Hematopoietic multipotent progenitor cell treated with erythropoietin and hydrocortisone succinate and interleukin-3 and kit ligand, for 15 days (in vitro differentiated cells): Measurements from ENCODE around the gene ATG10.
"Not testable (repeated sequence)": the region's sequence is repeated elsewhere in the genome, so short reads cannot be mapped to it uniquely, and the experiment has no call there.

Experiments
- DNase-seq: peaks from one replicate; pipeline ENCODE4 v3.0.0-alpha.2; 2015; ENCODE audit warnings: low spot score

The ATG10 gene

DNA sequence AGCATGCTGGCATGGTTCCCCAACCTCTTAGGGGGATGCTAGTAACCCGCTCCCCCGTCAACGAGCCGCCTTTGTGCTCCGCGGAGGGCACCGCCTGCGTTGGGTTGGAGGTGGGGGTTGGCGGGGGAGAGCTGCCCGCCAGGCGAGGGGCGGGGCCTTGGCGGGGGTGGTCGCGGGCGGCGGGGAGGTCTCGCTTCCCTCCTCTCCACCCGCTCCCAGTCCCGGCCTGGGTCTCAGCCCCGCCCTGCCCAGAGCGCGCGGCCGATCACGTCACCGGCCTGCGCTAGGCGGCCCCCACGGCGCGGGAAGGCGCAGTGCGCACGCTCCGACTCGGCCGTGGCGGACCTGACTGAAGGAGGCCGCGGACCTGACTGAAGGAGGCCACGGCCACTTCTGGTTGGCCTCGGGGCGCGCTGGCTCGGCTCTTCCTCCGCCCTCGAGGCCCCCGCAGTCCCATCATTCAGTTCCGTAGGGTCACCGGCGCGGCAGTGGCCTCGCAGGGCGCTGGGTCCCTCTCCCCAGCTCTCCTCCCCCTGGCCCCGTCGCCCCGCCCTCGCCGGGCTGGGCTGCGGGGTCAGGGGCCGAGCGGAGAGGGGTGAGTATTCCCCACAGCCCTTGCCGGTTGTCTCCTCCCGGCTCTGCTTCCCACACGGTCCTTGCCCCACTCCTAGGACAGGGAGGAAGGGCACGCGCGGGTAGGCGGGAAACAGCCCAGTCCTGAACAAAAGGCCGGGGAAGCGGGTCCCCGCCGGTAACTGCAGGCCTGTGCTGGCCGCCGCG, at the start of gene ATG10:
Gene ATG10, plus strand, starts transcription at position 312 of the 780 bp plus-strand sequence. CDS start 15,548 bp downstream, outside the sequence.
- DNase-seq = peak; percentile 83

- no peak for DNase-seq
These were observed 49.0 kb upstream of the ATG10 start for GRCh38 chr5:81922854-81923279.

DNA sequence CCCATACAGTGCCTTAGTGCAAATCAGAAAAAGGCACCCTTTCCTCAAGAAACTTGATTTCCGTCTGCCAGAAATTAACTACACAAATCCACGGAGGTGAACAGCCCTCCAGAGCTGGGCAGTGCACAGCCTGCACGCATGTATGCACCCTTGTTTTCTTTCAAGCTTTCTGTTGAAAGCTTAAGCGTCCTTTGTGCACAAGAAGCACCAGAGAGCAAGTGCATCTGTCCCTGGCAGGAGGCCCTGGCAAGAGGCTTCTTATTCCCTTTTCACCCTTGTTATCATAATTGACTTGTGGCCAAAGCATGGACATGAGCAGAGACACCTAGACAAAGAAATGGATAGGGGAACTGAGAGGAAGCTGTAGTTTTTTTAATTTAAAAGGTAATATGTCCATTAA, 47.4 kb upstream of the ATG10 start:
- no peak for DNase-seq

DNA sequence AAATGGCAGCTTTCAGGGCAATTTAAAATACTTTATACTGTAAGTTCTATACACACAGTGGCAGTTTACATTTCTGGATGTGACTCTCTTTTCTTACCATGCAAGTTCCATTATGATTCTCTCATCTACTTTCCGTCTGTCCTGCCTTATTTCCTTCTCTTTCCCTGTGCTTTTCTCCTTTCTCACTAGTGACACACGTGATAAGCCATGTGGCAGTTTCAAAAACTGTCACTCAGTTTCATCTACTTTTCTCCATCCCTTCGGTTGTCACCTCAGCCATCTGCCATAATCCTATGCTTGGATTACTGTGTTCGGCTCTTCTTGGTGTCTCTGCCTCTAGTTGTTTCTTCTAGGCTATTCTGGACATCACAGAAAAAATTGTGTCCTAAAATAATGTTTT, 46.8 kb upstream of the ATG10 start:
- DNase-seq = no peak

DNA sequence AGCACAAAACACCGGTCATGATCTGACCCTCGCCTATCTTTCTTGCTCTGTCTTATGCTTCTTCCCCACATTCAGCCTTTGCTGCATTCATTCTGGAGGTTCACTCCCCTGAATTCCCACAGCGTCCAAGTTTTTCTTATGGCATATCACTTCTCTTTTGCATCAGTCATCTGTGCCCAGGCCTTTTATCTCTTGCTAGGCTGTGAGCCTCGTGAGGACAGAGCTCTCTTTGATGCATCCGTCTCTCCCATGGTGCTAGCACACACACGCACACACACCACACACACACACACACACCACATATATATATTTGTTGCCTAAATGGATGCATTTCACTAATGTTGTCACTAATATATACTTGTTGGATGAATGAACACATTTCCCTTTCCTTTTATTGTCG, 45.8 kb upstream of the ATG10 start:
- DNase-seq = no peak

DNA sequence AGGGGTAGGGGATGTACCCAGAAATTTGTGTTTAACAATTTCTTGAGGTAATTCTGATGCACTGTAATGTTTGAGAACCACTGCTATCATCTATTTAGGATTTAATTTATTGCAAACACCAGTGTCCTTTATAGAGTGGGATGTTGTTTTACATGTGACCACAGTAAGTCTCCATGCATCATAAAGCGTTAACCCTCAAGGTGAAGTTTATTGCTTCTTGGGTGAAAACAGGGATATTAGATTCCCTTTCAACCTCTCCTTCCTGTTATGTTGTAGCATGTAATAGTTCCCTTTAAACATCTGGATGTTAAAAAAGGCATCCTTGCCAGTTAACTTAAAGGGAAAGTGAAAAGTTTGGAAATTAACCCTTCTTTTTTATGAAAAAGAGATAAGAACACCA, 35.8 kb upstream of the ATG10 start:
- no peak for DNase-seq

DNA sequence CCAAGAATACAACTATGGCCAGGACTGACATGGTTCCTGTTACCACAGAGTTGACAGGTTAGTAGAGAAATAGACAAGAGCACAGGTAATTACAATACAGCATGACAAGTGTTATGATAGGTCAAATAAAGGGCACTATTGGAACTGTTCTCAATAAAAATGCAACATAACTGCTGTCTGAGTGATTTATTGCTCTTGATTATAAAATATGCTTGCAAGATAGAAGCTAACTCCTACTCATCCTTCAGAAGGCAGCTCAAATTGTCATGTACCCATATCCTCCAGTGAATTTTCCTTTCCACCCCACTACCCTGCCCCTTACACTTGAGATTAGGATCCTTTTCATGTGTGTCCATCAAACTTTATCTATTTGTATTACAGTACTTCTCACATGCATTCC, 35.1 kb upstream of the ATG10 start:
- DNase-seq = no peak

DNA sequence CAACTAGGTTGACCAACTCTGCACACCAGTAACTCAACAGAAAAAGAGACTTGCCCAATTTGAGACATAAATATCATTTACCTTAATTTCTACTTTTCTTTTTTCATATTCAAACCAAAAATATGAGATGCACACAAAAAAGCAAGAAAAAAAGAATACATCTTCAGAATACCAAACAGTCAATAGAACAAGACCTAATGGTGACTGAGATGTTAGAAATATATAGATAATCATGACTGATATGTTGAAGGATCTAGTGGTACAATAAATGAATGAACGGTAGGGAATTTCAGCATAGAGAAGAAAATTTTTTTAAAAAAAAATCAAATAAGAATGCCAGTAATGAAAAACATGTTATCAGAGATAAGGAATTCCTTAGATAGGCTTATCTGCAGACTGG, 29.1 kb upstream of the ATG10 start:
- DNase-seq = no peak

DNA sequence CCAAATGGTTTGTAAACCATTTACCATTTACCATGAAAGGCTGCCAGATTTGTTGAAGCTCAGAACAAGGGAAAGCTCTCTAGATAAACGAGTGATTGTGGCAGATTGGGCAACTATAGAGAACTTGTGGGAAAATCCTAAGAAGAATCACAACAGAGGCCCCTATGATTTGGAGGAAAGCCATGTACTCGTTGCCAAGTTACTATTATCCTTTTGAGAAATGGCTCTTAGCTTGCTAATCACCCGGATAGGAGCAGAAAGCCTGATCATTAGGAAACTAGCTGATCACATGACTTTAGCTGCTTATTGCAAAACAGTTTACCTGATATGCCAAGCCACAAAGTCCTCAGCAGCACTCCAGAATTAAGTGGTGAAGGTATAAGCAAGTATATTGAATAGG, 23.5 kb upstream of the ATG10 start:
- no peak for DNase-seq

GRCh38 chr5:81949462-81949861, 22.4 kb upstream of the ATG10 start:
- no peak for DNase-seq

GRCh38 chr5:81950996-81951395, 20.8 kb upstream of the ATG10 start:
- no peak for DNase-seq

- not testable (repeated sequence) for DNase-seq
These were observed 17.0 kb upstream of the ATG10 start for GRCh38 chr5:81954796-81955195.

- not testable (repeated sequence) for DNase-seq
These were observed 13.7 kb upstream of the ATG10 start for GRCh38 chr5:81958129-81958528.

DNA sequence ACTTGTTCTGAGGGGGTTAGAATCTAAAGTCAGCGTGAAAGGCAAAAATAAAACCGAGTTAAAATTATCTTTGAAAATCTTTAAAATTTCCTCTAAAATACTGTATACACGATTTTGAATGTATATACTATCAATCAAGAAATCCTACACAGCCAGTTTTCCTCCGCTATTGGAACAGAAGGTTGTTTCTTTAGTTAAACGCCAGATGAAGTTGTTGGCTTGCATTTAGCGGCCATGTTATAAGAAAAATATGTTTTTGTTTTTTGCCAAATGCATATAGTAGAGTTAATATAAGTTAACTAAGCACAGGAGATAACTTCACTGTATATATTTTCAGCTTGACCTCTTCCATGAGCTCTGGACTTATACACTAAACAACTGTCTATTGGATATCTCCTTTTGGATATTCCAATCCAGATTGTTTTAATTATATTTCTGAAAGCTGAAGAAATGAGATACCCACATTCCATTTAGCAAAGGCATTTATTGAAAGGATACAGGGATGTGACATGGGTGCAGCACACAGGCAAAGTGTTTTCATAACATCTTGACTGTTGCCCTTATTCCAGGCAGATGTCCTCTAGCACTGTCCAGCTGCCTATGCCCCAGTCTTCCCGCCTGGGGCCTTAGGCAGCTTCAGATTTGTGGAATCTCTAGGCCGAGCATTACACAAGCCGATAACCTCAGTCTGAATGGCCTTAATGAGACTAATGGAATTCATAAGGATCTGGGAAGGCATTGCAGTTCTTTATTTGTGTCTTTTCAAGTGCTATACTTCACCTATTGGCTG, 10.0 kb upstream of the ATG10 start:
- no peak for DNase-seq

DNA sequence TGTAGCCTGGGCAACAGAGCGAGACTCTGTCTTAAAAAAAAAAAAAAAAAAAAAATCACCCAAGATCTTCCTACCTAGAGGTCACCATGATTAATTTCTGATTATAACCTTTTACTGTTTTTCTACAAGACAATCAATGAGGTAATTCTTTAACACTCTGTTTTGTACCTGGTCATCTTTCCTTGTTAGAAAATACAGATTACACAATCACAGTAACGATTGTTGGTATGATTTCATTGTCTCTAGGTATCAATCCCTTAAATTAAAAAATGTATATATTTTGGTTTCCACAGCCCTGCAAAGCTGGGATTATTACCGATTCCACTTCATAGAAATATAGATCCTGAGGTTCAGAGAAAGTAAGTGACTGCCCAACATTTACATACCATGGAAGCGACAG, 8.3 kb upstream of the ATG10 start:
- no peak for DNase-seq

DNA sequence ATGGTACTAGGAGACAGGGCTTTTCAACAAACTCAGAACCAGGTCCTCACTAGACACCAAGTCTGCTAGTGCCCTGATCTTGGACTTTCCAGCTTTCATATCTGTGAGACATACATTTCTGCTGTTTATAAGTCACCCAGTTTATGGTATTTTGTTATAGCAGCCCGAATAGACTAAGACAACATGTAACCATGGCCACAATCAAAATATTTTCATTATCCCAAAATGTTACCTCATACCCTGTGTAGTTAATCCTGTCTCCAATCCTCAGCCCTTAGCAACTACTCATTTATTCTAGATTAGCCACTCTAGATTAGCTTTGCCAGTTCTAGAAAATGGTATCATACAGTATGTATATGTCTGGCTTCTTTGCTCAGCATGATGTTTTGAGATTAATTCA, 6.3 kb upstream of the ATG10 start:
- DNase-seq = no peak

DNA sequence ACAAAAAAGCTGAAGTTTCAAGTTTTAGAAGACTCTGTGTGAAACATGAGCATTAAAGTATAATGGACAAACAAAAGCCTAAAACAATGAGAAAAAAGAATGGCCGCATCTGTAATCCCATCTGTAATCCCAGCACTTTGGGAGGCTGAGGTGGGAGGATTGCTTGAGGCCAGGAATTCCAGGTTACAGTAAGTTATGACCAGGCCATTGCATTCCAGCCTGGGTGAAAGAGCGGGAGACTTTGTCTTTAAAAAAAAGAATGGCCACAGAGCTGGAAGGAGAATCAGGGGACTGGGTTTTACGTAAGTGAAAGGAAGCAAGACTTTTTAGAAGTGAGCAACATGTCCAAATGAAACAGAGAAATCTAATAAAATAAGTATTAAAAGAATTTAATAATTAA, 2.6 kb upstream of the ATG10 start:
- no peak for DNase-seq

DNA sequence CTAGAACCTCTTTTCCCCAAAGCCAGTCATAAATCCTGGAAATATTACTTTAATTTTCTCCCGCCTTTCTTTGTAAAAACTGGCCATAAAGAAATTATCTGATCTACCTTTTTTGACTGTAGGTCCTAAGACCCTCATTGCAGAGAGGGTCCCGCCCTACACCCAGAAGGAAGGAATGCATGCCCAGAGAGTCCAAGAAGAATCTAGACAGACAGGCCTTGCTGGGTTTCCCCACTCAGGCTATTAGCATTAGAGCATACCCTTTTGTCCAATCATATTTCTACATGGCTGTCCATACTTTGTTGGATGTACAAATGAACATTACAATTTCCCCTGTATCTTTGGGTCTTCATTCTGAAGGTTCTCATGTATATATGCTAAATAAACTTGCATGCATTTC, 1.9 kb upstream of the ATG10 start:
- no peak for DNase-seq

DNA sequence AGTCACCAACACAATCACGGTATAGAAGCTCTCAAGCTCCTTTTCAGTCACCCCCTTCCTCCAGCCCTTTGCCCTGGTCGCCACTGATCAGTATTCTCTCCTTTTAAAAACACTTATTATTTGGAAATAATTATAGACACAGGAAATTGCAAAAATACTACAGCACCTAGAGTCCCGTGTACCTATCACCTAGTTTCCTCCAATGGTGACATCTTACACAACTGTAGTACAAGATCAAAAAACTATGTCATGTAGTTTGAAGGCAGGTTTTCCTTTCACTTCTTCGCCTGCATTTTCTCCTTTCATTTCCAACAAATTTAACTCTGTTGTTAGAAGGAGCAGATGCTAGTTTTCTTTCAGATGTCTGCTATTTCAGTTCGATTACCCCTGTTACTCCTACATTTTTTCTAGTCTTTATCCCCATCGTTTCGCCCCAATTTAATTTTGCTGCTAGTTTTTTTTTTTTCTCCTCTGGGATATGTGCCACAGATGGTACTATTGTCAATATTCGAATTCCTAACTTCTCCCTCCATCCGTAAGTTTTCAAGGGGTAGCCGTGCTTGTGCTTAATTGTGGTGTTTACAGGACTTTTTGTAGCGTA, 612 bp upstream of the ATG10 start:
- DNase-seq = peak; percentile 38

DNA sequence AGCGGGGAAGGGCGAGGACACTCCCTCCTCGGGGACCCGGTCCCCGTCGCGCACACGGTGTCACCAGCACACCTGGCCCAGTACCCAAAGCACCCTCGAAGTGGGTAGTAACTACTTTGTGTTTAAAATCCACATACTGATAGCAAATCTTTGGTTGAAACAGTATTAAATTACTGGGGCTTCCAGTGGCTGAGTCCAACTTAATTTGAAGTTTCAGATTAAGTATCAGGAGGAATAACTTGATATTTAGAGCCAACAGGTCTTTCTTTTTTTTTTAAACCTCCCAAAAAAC, 615 bp downstream of the ATG10 start:
- no peak for DNase-seq

DNA sequence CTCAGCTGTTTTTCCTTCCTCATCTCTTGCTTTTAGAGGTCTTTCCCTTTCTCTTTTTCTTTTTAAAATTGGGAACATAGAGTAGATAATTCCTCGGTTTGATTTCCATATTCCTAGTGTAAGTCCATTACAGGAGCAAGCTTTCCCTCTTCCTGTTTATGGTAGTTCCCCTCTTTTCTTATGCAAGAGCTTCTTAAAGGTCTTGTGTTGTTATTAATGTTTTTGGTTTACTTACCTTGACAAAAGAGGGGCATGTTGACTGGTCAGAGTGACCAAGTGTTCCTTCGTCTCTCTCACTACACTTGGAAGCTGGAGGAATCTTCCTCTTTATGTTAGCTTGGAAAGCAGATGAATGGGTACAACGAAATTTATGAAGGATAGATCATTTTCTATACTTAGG, 8.3 kb downstream of the ATG10 start:
- no peak for DNase-seq

DNA sequence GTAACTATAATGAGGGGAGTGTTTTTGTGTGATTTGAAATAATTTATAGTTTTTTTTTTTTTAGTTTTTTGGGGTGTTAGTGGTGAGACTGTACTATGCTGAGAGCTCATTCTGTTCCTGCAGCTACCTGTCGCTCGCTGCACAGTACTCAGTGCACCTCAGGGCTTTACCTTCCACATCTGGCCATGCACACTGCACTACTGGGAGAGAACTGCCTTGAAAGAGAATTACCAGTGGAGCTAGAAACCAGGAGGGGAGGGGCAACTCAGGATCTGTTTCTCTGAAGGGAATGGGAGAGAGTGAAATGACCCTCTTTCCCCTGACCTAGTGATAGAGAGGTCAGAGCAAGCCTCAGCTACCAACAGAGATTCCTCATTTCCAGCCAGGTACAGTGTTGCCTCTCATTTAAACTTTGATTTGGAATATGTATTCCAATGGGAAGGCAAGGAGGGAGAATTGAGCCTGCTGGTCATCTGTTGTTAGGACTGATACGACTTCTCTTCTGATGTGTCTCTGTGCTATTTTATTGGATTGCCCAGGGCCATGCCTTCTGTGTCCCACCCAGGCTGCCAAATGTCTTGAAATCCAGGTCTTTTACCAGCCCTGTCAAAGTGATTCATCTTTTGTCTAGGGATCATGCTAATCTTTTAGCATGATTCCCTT, 8.9 kb downstream of the ATG10 start:
- DNase-seq = no peak

GRCh38 chr5:81982172-81982685, 10.4 kb downstream of the ATG10 start:
- not testable (repeated sequence) for DNase-seq
